Measurements from ENCODE around the gene DPF3.
A peak's percentile ranks its signal among the peaks of the same experiment; 100 is the strongest.

DPF3 gene

DNA sequence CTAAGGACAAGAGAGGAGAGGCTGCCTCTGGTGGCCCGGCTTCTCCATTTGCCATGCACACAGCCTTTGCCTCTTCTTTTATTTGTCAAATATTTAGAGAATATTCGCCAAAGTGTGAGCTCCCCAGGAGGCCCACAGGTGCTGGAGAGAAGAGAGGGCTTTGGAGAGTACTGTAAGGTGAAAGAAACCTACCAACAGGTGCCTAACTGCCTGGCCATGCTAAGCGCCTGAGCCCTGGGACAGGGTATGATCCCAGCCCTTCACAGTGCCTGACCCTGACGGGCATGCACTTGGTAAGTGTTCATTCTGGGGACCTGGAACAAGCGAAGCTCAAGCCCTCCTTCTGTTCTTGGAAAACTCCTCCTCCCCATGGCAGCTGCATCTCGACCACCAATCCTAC is 106.1 kb downstream of the DPF3 start:
- no peak overlapping the region for H3K4me3 ChIP-seq (replicated peaks; ENCODE audit: low read depth, low read length)
- TF ChIP-seq, protein P1, sequence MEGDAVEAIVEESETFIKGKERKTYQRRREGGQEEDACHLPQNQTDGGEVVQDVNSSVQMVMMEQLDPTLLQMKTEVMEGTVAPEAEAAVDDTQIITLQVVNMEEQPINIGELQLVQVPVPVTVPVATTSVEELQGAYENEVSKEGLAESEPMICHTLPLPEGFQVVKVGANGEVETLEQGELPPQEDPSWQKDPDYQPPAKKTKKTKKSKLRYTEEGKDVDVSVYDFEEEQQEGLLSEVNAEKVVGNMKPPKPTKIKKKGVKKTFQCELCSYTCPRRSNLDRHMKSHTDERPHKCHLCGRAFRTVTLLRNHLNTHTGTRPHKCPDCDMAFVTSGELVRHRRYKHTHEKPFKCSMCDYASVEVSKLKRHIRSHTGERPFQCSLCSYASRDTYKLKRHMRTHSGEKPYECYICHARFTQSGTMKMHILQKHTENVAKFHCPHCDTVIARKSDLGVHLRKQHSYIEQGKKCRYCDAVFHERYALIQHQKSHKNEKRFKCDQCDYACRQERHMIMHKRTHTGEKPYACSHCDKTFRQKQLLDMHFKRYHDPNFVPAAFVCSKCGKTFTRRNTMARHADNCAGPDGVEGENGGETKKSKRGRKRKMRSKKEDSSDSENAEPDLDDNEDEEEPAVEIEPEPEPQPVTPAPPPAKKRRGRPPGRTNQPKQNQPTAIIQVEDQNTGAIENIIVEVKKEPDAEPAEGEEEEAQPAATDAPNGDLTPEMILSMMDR (IDR thresholded peaks at IDR 0.05; ENCODE audit: low read length, missing control alignments) = no peak
- no peak for DNase-seq (ENCODE audit: low read depth)

DNA sequence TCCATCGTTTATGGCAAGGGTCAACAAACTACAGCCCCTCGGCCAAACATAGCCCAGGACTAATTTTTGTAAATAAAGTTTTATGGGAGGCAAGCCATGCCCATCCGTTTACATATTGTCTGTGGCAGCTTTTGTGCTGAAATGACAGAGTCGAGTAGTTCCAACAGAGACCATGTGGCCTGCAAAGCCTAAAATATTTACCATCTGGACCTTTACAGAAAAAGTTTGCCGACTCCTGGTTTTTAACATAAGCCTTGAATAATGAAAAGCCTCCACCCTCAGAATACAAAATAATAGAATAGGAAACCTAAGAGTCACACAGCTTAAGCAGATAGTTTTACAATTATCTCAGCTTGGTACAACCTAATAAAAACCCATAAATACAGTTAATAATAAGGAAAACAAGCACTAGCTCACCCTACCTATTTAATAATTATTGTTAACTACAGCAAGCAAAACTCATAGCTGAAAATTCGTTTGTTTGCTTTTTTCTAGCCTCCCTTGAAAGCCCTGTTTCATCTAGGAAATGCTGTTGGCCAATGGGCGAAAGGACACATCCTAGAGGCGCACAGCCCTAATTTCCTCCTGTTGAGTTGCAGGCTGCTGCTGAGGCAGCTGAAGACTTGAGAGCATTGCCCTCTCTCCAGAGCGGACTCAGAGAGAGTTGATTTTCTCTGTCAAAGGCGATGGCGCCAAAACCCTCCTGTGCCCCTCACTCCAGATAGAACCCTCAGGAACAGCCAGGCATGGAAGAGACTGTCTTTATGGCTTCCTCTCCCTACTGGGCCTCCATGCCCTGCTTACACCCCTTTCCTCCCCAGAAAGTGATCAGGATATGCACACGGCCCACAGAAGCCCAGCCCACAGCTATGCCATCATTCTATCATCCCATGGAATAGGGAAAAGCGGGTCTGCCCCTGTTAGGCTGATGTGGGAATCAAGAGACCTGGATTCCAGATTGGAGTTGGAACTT is 107.2 kb downstream of the DPF3 start:
- no peak overlapping the region for H3K4me3 ChIP-seq (replicated peaks; ENCODE audit: low read depth, low read length)
- TF ChIP-seq, protein P1 (IDR thresholded peaks at IDR 0.05; ENCODE audit: low read length, missing control alignments) = no peak
- no peak for DNase-seq (ENCODE audit: low read depth)

DNA sequence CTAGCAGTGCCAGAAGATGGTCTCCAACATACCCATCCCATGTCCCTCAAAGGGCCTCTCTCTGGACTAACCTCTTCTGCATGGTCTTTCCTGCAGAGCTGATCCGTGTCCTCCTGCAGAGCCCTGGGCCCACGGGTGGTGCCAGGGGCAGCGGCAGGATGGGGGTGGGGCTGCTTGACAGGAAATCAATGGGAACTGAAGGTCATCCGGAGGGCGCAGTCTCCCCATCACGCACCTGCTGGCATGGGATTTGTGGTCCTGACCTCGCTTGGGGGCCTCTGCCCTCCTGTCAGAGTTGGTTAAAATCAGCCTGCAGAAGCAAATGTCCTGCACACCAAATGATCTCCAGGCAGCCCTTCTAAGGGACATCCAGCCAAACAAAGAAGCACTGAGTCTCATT is 110.2 kb downstream of the DPF3 start:
- DNase-seq (ENCODE audit: low read depth) = no peak
- TF ChIP-seq, protein P1 (IDR thresholded peaks at IDR 0.05; ENCODE audit: low read length, missing control alignments) = no peak
- H3K4me3 ChIP-seq (replicated peaks; ENCODE audit: low read depth, low read length) = no peak overlapping the region

DNA sequence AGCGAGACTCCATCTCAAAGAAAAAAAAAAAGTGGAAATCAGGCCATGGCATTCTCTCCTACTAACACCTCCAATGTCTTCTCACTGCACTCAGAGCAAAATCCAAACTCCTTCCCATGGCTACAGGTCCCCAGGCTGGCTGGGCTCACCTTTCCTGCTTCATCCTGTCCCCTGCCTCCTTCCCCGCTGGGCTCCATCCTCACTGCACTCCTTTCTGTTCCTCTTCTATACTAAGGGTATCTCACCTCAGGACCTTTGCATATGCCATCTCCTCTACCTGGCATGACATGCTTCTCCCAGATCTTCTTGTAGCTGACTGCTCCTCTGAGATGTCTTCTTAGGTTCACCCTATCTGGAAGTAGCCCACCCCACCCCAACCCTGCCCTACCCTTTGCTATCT is 111.1 kb downstream of the DPF3 start:
- H3K4me3 ChIP-seq (replicated peaks; ENCODE audit: low read depth, low read length) = no peak overlapping the region
- DNase-seq (ENCODE audit: low read depth) = no peak
- TF ChIP-seq, protein P1 (IDR thresholded peaks at IDR 0.05; ENCODE audit: low read length, missing control alignments) = no peak

DNA sequence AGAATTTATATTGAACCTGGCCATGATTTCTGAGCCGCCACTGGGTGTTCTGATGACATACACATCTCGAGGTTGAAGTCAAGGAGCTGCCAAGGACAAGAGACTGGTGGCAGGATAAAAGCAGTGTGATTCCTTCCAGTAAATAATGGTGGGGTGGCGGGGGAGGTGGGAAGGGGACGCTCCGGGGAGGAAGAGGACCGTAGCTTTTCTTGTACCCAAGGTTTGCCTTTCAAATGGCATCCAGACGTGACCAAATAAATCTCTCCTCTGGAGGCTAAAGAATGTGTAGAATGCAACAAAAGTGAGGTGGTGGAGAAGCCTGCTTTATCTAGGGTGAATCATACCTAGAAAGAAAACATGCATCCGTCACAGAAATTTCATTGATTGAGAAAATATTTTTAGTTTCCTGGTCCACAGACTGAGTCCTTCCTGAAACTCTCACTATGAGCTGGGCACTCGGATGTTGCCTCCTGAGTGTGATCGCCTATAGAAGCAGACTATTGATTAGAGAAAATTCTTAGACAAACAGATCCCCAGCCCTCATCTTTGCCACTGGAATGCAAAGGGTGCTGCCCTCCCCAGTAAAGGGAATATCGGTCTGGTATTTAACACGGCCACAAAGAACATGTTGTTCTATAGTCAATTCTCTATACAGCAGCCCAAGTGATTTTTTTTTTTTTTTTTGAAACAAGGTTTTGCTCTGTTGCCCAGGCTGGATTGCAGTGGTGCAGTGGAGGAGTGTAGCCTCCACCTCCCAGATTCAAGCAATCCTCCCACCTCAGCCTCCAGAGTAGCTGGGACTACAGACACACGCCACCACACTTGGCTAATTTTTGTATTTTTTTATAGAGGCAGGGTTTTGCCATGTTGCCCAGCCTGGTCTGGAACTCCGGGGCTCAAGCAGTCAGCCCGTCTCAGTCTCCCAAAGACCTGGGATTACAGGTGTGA is 112.1 kb downstream of the DPF3 start:
- peak; percentile 73 for DNase-seq (ENCODE audit: low read depth)
- TF ChIP-seq, protein P1 (IDR thresholded peaks at IDR 0.05; ENCODE audit: low read length, missing control alignments) = no peak
- H3K4me3 ChIP-seq (replicated peaks; ENCODE audit: low read depth, low read length) = no peak overlapping the region

DNA sequence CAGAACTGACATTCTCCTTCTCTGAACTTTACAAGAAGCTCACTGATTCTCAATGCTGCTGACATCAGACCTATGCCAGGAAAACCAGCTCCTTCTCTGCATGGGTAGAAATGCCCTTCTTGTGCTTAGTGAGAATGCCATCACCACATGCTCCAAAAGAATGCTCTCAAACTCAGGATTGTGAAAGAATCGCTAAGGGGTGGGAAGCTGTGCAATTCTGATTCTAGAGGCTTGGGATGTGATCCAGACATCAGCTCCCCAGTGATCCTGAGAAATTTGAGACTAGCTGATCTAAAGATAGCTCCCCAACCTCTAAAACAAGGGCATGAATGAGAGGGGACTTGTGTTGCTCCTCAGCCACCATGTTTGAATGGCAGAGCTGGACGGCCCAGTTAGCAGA is 113.2 kb downstream of the DPF3 start:
- TF ChIP-seq, protein P1 (IDR thresholded peaks at IDR 0.05; ENCODE audit: low read length, missing control alignments) = no peak
- peak; percentile 73 for DNase-seq (ENCODE audit: low read depth)
- H3K4me3 ChIP-seq (replicated peaks; ENCODE audit: low read depth, low read length) = no peak overlapping the region

Data from fibroblast of pulmonary artery (primary cell).